IPS DF 6.9 (cell line): ENCODE measurements around the gene PSAT1.
A peak's percentile ranks its signal among the peaks of the same experiment; 100 is the strongest.

Source experiments
- DNase-seq: peaks from one replicate; pipeline ENCODE4 v3.0.0-alpha.2; 2013; ENCODE audit warnings: low read depth, low spot score
- H3K27ac ChIP-seq: one replicate; pipeline ENCODE4 v1.5.1; 2013; ENCODE audit warnings: low read length, control low read depth
- H3K27me3 ChIP-seq: 2 replicates; pipeline ENCODE4 v1.6.1; 2013; ENCODE audit warnings: mild to moderate bottlenecking, low read length; ENCODE audit not compliant: control insufficient read depth, insufficient read depth
- H3K36me3 ChIP-seq: 2 replicates; pipeline ENCODE4 v1.6.1; 2013; ENCODE audit warnings: low read length; ENCODE audit not compliant: control insufficient read depth, insufficient read depth
- H3K4me1 ChIP-seq: 2 replicates; pipeline ENCODE4 v1.6.1; 2013; ENCODE audit warnings: low read length; ENCODE audit not compliant: control insufficient read depth, insufficient read depth
- H3K4me3 ChIP-seq: 2 replicates; pipeline ENCODE4 v1.5.1; 2013; ENCODE audit warnings: mild to moderate bottlenecking, low read length
- H3K9me3 ChIP-seq: 2 replicates; pipeline ENCODE4 v1.6.1; 2013; ENCODE audit warnings: low read length, inconsistent platforms; ENCODE audit not compliant: control insufficient read depth, insufficient read depth
- WGBS: extraction: QIAGEN DNeasy Blood & Tissue Kit; methylation state at CpG from one replicate; pipeline ENCODE4 v1.1.7; 2013; ENCODE audit warnings: mixed read lengths, missing lambda C conversion rate; ENCODE audit not compliant: insufficient read length, insufficient coverage; 5-methylcytosine and 5-hydroxymethylcytosine counted together

Gene PSAT1

DNA sequence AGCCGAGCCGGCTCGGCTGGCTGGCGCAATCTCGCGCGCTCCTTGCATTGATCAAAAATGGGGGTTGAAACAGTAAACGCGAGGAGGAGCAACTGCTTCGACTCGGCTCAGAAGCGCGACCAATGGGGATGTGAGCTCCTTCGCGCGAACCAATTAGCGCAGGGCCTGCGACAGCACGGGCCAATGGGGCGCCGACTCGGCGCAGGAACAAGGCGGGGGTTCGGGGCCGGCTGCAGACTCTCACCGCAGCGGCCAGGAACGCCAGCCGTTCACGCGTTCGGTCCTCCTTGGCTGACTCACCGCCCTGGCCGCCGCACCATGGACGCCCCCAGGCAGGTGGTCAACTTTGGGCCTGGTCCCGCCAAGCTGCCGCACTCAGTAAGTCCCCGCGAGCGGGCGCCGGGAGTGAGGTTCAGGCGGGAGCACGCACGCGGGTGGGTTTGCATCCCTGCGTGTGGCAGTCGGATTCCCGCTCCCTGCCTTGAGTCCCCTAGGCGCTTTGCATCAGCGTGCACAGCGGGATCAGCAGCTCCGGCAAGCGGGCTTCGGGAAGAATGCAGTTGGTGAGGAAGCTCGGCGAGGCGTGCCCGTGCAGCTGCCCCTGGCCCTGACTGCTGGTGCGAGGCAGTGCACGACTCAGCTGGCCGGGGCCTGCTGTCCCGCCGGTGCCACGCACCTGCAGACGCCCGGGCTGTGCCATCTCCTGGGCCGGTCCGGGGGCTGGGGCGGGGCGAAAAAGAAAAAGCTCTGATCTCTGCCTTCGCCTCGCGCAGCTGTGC lies at the start of gene PSAT1:
TSS of gene PSAT1 (plus strand) at position 233 of the 779 bp plus-strand sequence. CDS start at position 319, 86 bp downstream.
- Histone ChIP-seq H3K27me3 (no peaks in the 10 kb centered on the region), H3K4me3 (peak within 1 kb of the TSS; percentile 93), H3K4me1 (peaks cover 4% of the 10 kb centered on the region; the same call in 1 of the 2 replicates), H3K27ac (no peak within 1 kb of the TSS), H3K9me3 (no peaks in the 10 kb centered on the region), H3K36me3 (peaks cover 9% of the 10 kb centered on the region; the same call in 1 of the 2 replicates)
- DNase-seq: peak; percentile 94
- no CpG with 5 or more reads among the region's 76 CpGs for WGBS

DNA sequence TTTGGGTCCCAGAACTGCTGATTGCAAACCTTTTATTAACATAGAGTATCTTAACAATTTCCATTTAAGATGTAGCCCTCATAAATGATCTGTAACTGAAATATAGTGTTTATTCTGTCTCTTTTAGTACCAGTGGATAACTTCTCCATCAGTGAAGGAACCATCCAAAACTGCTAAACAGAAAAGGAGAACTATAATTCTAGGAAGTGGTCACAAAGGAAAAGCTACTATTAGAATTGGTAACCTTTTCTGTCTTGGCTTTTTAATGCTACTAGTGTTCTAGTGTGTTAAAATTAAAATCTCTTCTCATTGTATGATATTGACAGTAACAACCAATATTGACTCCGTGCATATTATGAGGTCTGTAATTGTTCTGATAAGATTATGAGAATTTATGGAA lies 48.3 kb upstream of the PSAT1 start:
- Histone ChIP-seq H3K4me3 (no peak overlapping the region), H3K9me3 (no peaks in the 10 kb centered on the region), H3K4me1 (no peaks in the 10 kb centered on the region), H3K36me3 (peaks cover 2% of the 10 kb centered on the region; the same call in 1 of the 2 replicates), H3K27me3 (no peaks in the 10 kb centered on the region), H3K27ac (no peak overlapping the region)
- DNase-seq: no peak
- 100% methylated on average over 1 of the region's 1 CpG for WGBS

DNA sequence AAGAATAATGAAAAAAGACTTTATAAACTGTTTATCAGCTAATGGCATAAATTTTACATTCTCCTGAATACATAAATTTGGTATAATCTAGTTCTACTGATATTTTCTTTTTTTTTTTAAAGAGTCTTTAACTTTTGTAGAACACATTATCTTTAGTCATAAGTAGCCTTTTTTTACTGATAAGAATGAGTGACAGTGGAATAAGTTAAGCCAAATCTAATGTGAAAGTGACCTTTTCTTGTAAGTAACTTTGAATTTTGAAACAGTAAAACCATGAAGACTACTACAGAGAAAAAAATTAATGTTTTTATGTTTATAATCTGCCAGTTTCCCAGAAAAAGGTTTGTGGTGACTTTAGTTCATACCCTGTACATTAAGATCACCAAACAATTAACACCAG lies 47.4 kb upstream of the PSAT1 start:
- Histone ChIP-seq H3K9me3 (no peaks in the 10 kb centered on the region), H3K27me3 (no peaks in the 10 kb centered on the region), H3K27ac (no peak overlapping the region), H3K36me3 (no peaks in the 10 kb centered on the region; the same call in 1 of the 2 replicates), H3K4me3 (no peak overlapping the region), H3K4me1 (no peaks in the 10 kb centered on the region)
- DNase-seq: no peak

DNA sequence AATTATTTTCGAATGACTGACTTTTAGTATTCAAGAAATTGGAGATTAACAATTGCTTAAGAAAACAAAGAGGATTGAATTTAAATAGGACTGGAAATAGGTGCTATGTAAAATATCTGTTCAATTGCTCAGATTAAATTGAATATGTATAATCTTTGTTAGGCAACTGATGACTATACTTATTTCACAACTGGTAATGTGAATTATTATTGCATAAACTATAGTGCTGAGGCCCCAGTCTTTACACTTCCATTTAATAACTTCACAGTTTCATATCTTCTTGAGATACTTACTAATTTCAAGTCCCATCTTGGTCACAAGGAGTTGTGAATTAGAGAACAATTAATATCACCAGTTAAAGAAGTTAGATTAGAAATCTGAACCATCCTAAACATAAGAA lies 44.3 kb upstream of the PSAT1 start:
- no peak overlapping the region for H3K27ac ChIP-seq
- H3K9me3 ChIP-seq: no peaks in the 10 kb centered on the region
- no peak overlapping the region for H3K4me3 ChIP-seq
- no peaks in the 10 kb centered on the region; the same call in 1 of the 2 replicates for H3K36me3 ChIP-seq
- H3K4me1 ChIP-seq: no peaks in the 10 kb centered on the region
- H3K27me3 ChIP-seq: no peaks in the 10 kb centered on the region
- no CpG with 5 or more reads among the region's 1 CpG for WGBS
- no peak for DNase-seq

DNA sequence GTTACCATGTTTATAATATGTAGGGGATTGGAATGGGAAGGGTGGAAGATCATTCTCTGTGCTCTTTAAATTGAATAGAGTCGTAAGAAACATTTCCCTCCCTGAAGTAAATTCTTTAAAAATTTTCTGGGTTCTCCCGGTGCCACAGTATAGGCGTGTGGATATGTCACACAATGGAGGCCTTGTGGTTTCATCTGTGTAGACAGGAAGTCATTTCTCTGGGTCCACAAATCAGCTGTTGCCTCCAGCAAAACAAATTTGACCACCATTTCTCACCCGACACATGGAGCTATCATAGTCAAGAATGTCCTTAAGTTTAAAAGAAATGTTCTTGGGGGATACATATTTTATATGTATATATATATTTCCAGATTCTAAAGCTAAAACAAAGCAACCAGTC lies 43.6 kb upstream of the PSAT1 start:
- Histone ChIP-seq H3K9me3 (no peaks in the 10 kb centered on the region), H3K27ac (no peak overlapping the region), H3K27me3 (no peaks in the 10 kb centered on the region), H3K4me3 (no peak overlapping the region), H3K36me3 (no peaks in the 10 kb centered on the region; the same call in 1 of the 2 replicates), H3K4me1 (no peaks in the 10 kb centered on the region)
- WGBS: no CpG with 5 or more reads among the region's 4 CpGs
- no peak for DNase-seq

DNA sequence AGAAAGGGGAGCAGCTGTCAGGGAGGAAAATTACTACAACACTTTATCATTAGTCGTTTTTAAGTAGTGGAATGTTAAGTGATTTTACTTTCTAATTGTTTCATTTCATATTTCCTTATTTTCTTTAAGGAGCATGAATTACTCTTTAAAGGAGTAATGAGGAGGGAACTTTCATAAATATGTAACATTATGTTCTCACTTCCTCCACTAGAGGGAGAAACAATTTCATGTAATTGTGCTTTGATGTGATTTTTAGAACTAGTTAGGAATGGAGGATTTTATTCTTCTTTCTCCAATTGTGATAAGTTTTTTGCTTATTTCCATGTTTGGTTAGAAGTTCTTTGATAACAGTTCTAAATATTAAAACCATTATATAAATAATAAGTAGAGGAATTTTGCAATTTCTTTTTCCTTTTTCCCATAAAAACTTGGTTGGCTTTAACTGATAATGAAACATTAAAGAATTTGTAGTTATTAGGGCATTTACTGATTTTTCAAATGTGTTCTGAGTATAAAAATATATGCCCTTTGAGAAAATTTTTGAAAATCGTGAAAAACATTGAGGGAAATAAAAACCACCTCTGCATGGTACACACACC lies 35.4 kb upstream of the PSAT1 start:
- H3K27me3 ChIP-seq: no peaks in the 10 kb centered on the region
- no peak for DNase-seq
- no peaks in the 10 kb centered on the region for H3K4me1 ChIP-seq
- no peak overlapping the region for H3K4me3 ChIP-seq
- no peak overlapping the region for H3K27ac ChIP-seq
- WGBS: no CpG with 5 or more reads among the region's 2 CpGs
- H3K36me3 ChIP-seq: no peaks in the 10 kb centered on the region; the same call in 1 of the 2 replicates
- no peaks in the 10 kb centered on the region for H3K9me3 ChIP-seq

DNA sequence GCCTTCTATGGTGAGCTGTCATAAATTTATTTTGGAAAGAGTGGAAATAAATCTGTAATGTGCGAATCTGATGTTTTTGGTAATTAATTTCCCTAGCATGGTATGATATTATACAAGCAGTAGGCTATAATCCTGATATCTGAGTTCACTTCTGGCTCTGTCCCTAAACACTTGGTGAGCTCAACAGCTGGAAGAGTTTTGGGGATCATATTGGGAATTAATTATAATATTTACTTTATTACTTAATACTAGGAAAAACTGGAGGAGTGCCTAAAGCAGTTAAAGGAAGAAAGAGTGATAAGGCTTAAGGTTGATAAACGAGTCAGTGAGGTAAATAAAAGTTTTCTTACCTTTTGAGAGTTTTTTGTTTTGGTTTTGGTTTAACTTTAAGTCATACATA lies 34.3 kb upstream of the PSAT1 start:
- Histone ChIP-seq H3K9me3 (no peaks in the 10 kb centered on the region), H3K4me1 (no peaks in the 10 kb centered on the region), H3K4me3 (no peak overlapping the region), H3K36me3 (no peaks in the 10 kb centered on the region; the same call in 1 of the 2 replicates), H3K27me3 (no peaks in the 10 kb centered on the region), H3K27ac (no peak overlapping the region)
- no peak for DNase-seq
- whole genome bisulfite sequencing: no CpG with 5 or more reads among the region's 2 CpGs

DNA sequence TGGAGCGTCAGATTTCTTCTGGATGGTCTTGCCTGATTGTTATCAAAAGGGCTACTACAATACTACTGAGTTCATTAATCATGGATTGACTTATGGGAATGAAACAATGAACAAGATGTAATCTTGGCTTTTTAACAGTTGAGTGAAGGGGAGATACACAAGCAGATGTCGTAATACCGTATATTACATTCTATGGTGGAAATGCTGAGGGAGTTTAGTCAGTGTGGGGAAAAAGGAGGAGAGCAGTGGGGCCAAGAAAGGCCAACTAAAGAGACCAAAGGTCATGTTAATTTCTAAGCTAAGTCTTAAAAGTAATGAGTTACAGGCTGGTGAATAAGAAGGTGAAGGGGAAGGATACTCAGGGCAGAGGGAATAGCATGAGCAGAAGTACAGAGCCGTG lies 29.0 kb upstream of the PSAT1 start:
- DNase-seq: no peak
- Histone ChIP-seq H3K36me3 (peaks cover 5% of the 10 kb centered on the region; the same call in 1 of the 2 replicates), H3K4me3 (no peak overlapping the region), H3K27ac (no peak overlapping the region), H3K4me1 (no peaks in the 10 kb centered on the region), H3K9me3 (no peaks in the 10 kb centered on the region), H3K27me3 (no peaks in the 10 kb centered on the region)
- WGBS: no CpG with 5 or more reads among the region's 4 CpGs

DNA sequence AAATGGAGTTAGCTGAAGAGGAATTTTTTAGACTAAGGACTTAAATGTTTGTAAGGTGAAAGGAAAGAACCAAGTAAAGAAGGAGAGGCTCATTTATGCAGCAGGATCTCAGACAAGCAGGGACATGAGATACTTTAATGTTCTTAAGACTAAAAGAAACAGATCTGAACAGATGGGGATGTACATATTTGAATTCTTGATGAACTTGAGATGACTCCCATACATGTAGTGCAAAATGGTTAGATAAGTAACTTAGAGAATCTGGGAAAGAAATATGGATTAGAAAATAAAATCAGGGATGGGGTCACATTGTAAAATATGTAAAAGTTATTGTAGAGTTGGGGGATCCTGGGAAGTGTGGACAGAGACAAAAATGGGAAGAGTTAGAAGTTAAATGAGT lies 27.1 kb upstream of the PSAT1 start:
- DNase-seq: no peak
- Histone ChIP-seq H3K27me3 (no peaks in the 10 kb centered on the region), H3K36me3 (peaks cover 5% of the 10 kb centered on the region; the same call in 1 of the 2 replicates), H3K9me3 (no peaks in the 10 kb centered on the region), H3K4me3 (no peak overlapping the region), H3K4me1 (no peaks in the 10 kb centered on the region), H3K27ac (no peak overlapping the region)

DNA sequence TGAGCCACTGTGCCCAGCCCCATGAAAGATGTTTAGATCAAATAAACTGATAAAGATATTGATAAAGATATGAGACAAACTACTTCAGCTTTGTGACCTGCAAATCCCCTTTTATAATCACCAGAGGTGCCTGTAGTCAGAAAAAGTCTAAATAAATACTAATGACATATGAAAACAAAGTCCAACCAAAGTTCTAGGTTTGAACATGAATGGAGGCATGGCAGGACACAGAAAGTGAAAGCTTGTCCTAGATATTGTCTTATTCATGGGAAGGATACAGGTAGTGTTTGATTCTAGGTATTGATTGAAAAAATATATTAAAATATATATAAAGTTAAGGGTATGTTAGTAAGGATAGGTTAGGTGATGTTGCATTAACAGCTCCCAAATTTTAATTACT lies 24.6 kb upstream of the PSAT1 start:
- no peak for DNase-seq
- H3K27ac ChIP-seq: no peak overlapping the region
- H3K4me3 ChIP-seq: no peak overlapping the region
- H3K27me3 ChIP-seq: no peaks in the 10 kb centered on the region
- H3K9me3 ChIP-seq: no peaks in the 10 kb centered on the region
- peaks cover 5% of the 10 kb centered on the region; the same call in 1 of the 2 replicates for H3K36me3 ChIP-seq
- H3K4me1 ChIP-seq: no peaks in the 10 kb centered on the region

DNA sequence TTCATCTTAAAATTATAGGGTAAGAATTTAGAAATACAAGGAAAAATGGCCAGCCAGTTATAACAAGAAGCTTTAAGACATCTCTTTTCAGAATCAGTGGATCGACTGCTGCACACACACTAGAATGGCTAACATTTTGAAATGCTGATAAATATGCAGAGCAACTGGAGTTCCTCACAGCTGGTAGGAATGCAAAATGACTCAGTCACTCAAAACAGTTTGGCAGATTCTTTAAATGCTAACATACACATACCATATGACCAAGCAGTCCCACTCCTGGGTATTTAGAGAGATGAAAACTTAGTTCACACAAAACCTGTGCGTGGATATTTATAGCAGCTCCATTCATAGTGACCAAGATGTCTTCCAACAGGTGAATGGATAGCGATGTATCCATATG lies 23.2 kb upstream of the PSAT1 start:
- Histone ChIP-seq H3K4me3 (no peak overlapping the region), H3K9me3 (no peaks in the 10 kb centered on the region), H3K36me3 (no peaks in the 10 kb centered on the region), H3K4me1 (no peaks in the 10 kb centered on the region), H3K27me3 (no peaks in the 10 kb centered on the region), H3K27ac (no peak overlapping the region)
- DNase-seq: no peak
- WGBS: no CpG with 5 or more reads among the region's 3 CpGs
